Dermis blood vessel endothelial cell (primary cell): ENCODE data around the gene ACTG2. TPM values are rescaled to one million over a fixed set of nuclear protein-coding genes. Genes with fewer than 3 reads are reported as not detected.
"Not testable (repeated sequence)": the region's sequence is repeated elsewhere in the genome, so short reads cannot be mapped to it uniquely, and the experiment has no call there.

Source experiments
- DNase-seq: peaks from one replicate; pipeline ENCODE4 v3.0.0; 2010
- total RNA-seq: library from RNA; depleted of rRNA; stranded (reverse); fragments of >200 nt; gene quantifications from 2 replicates; pipeline ENCODE4 v1.2.3, GENCODE V29; 2014

The ACTG2 gene
- total RNA-seq, 1 donor from 2014 or later, result not detected

DNA sequence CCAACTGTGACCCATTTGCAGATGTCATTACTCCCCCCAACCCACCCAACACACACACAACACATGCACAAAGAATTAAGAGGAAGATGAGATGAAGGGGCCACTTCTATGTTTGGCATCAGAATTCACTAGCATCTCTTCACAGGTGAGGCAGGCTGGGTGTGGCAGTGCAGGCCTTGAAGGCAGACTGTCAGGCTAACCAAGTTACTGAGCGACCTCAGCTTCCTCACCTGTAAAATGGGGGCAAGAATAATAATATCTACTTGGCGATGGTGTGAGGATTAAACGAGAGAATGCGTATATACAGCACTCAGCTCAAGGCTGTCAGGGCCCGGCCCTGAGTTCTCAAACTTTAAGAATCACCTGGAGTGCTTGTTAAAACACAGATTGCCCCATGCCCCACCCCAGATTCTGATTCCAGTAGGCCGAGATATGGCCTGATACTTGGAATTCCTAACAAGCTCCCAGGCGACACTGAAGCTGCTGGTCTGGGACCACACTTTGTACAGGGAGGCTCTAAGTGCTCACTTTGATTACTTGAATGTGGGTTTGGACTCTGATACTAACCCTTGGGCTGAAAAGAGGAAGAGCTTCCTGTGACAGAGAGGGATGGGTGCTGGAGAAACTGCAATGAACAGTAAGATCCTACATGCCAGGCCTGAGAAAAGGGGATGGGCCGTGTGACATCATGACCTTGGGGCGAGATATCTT, 1.1 kb downstream of the ACTG2 start:
- DNase-seq, result no peak

DNA sequence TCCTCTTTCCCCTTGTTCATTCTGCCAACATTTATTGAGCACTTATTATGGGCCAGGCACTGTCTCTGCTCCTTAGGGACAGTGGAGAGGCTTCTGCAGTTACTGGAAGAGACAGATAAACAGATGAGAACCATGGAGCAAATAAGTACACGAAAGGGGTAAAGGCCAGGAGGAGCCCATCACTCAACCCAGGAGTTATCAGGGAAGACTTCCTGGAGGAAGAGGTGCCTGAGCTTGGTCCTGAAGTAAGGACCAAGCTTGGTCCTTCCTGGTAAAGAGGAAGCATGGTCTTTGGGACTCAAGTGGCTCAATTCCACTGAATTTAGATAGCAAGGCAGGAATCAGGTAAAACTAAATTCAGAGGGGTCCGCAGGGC, 1.7 kb downstream of the ACTG2 start:
- no peak for DNase-seq

DNA sequence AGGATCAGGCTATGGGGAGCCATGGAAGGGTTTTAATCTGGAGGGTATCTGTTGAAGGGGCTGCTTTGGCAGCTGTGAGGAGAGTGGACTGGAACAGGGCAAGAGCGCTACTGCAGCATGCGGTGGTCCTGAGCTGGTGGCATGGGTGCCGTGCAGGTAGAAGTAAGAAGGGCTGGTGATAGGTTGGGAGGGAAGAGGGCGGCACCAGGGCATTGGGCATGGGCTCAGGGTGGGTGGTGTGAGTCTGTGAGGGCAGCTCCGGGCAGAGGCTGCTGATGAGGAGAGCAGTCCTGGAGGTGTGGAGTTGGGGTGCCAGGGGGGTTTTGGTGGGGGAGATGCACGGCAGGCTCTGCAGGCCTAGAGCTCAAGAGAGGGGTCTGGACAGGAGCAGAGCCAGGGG, 2.1 kb downstream of the ACTG2 start:
- no peak for DNase-seq

DNA sequence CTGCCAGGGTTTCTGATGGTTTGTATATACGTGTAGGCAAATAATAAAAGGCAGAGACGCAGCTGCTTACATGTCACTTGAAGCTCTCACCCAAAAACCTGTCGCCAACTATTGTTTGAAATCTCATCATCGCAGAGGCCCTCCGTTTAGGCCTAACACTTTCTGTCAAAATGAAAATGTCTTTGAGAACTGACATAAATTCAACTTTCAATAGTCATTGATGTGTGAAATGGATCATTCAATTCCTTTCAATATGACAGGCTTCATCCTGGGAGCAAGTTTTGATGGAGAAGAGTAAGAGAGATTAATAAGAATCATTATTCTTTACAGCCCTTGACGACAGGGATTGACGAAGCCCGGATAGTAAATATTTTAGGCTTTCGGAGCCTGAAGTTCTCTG, 2.7 kb downstream of the ACTG2 start:
- DNase-seq, result no peak

- no peak for DNase-seq
These were observed 3.8 kb downstream of the ACTG2 start for GRCh38 chr2:73896362-73897239.

DNA sequence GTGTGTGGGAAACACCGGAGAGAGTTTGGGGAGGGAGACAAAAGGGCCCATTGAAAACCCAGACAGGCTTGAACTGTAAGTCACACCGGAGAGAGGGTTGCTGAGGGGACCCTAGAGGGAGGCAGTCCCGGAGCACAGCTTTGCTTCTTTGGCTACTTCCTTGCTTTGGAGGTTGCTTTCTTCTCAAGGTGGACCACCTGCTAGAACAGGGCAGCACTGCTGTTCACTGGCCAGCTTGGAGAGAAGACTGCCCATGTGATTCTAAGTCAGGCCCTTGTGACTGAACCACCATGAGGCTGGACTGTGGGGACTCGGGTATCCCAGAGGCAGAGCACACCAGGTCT, 4.4 kb downstream of the ACTG2 start:
- no peak for DNase-seq

- no peak for DNase-seq
These were observed 5.1 kb downstream of the ACTG2 start for GRCh38 chr2:73897934-73898333.

DNA sequence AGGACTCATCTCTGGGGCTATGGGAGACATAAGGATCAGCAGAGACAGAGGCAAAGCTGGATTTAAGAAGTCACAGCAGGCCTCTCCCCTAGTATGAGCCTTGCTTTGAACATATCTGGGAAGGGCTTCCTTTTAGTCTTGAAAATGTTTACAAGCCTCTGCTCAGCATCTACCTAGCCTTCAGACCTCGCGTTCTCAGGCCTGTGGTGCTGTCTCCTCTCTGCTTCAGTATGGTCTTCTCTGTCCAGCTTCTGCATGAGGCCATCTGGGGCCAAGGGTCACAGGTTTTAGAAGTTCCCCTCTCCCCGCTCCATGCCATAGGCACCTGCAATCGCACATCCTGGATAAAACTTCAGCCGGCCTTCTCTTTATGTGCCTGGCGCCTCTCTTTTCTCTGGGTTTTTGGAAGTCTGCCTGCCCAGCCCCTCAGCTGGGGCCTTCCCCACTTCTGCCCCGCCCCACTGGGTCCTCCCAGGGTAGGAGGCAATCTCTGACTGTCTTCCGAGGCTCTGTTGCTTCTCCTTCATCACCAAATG, 7.1 kb downstream of the ACTG2 start:
- no peak for DNase-seq

- no peak for DNase-seq
These were observed 8.3 kb downstream of the ACTG2 start for GRCh38 chr2:73901143-73901542.

DNA sequence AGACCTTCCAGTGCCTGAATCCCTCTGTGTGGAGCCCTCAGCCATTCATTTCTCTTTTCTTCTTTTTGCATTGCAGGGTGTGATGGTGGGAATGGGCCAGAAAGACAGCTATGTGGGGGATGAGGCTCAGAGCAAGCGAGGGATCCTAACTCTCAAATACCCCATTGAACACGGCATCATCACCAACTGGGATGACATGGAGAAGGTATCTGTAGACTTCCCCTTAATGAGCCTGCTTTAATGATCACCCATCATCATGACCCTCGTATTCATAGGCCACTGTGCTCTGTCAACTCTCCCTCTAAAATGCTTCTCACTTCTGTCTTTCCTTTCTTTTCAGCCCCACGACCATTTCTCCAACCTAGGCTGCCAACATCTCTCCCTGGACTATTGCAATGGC, 9.5 kb downstream of the ACTG2 start:
- no peak for DNase-seq

DNA sequence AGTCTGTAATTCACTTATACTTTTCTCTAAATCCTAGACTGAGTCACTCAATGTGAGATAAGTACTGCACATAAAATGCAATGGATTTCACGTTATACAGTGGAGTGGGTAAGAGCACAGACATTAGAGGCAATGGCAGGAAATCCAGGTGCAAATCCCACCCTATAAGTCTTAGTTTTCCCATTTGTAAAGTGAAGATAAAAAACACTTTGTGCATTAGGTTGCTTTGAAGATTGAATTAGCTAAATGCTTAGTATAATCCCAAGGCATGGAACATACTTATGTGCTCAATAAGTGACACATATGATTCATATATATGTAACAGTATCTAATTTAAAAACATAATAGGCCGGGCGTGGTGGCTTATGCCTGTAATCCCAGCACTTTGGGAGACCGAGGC, 10.5 kb downstream of the ACTG2 start:
- DNase-seq, result no peak

GRCh38 chr2:73903949-73904613, 11.3 kb downstream of the ACTG2 start:
- not testable (repeated sequence) for DNase-seq

GRCh38 chr2:73904952-73905351, 12.1 kb downstream of the ACTG2 start:
- no peak for DNase-seq

DNA sequence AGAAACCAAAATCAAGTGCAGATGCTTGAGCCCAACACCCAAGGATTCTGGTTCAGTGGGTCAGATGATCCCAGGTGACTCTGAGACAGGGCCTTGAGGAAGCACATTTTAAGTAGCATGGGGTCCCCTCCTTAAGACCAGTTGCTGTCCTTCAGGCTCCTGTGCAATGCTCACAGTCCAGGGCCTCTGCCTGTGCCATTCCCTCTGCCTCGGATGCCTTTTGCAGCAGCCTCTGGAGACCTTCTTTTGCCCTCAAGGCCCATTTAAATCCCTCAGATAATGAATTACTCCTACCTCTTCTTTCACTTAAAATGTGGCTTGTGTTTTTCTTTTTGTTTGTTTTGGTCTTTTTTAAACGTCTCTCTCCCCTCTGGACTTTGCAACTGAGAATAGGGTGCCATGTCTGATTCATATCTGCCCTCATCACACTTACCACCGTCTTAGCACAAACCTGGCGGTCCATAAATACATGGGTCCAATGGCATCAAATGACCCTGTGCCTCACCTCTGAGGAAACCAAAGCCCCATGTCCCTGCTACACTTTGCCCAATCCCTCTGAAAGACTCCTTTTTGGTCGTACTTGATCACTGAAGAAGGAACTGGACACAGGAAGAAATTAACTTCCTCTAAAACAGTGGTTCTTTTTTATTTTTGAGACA, 14.2 kb downstream of the ACTG2 start:
- no peak for DNase-seq

- peak; percentile 40 for DNase-seq
These were observed 15.1 kb downstream of the ACTG2 start for GRCh38 chr2:73907840-73908452.

- DNase-seq, result no peak
These were observed 16.2 kb downstream of the ACTG2 start for GRCh38 chr2:73908689-73909652.

GRCh38 chr2:73910873-73911547, 18.2 kb downstream of the ACTG2 start:
- no peak for DNase-seq

DNA sequence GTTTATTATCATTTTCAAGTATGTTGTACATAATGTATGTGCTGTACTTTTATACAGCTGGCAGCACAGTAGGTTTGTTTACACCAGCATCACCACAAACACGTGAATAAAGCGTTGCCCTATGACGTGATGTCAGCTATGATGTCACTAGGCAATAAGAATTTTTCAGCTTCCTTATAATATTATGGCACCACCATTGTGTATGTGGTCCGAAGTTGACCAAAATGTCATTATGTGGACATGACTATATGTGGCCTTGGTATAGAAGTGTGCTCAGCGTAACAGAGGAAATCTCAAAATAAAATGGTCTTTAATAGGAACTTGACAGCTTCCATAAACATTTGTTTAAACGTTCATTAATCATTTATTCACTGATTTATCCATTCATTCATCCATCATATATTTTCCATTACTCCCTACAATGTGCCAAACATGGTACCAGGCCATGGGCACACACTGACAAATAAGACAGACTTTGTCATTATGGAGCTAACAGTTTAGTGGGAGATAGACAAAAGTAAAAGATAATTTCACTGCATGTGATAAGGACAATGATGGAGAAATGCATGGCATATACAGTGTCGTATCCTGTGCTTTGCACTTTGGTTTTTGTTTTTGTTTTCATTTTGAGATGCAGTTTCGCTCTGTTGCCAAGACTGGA, 18.9 kb downstream of the ACTG2 start:
- DNase-seq, result no peak

- no peak for DNase-seq
These were observed 20.7 kb downstream of the ACTG2 start for GRCh38 chr2:73913414-73914054.

DNA sequence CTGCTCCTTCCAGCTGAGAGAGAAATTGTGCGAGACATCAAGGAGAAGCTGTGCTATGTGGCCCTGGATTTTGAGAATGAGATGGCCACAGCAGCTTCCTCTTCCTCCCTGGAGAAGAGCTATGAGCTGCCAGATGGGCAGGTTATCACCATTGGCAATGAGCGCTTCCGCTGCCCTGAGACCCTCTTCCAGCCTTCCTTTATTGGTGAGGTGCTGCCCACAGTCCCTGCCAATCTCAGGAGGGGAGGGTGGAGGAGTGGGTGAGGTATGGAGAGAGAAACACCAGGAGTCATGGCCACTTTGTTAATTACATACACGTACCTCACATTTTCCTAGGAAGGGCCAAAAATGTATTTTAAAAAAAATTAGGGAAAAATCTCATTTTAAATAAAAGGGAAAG, 21.9 kb downstream of the ACTG2 start:
- DNase-seq, result no peak
